ENCODE measurements around the gene CAMK4.
"Not testable (repeated sequence)": the region's sequence is repeated elsewhere in the genome, so short reads cannot be mapped to it uniquely, and the experiment has no call there.

Gene CAMK4

DNA sequence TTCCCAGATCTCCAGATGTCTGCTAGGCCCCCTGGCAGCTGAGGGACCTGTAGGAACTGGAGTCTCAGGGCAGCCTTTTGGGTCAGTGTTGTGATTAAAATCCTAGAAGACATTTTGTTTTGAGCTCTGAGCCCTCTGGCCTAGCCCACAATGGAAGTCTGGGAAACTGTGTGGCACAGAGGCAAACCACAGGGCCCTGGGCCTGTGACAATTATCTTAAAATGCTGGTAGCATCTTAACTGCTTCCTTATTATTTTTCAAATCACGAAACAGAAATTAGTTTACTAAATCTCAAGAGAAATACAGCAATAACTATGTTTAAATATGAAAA is 162.6 kb downstream of the CAMK4 start:
- no peak for DNase-seq

DNA sequence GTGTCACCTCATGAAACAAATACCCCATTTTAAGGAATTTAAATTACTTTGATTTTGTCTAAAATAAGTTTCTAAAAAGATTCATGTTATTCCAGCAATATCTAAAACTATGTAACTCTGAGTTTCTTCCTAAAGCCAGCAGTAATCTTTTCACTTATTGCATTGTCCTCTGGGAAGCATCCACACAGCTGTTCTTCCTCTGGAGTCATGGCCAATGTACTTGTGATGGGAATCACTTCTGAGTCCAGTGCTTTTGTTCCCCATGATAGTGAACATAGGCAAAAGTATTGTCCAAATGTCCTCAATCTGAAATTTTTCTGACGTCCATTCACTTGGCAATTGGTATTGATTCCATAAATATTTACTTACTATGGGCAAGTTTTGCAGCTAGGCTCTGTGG is 163.2 kb downstream of the CAMK4 start:
- DNase-seq = no peak

DNA sequence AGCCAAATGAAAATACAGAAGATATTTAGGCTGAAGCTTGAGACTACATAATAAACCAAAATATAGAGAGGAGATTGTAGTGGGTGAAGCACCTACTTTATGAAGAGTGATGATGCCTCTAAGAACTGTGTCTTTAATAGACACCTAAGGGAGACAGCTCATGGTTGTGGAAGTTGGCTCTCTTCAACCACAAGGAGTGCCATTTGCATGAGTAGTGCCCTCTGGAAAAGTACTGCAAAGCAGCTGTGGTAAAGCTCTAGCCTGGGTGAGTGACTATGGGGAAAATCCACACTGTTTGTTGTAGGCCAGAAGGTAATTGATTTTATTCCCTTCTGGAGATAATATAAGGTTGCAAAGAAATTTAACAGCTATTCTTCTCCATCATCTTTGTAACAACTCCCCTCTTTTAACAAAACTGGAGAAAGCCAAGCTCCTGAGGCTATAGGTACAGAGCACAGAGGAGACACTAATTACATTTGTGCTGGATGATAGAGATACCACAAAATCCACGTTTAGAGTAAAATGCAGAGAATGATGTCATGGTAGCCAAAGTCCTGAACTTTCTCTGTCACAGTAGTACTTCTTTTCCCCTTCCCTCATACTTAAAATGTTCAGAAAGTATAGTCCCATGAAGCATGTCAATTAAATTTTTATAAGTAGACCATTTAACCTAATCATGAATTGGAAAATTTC is 165.4 kb downstream of the CAMK4 start:
- DNase-seq = no peak

DNA sequence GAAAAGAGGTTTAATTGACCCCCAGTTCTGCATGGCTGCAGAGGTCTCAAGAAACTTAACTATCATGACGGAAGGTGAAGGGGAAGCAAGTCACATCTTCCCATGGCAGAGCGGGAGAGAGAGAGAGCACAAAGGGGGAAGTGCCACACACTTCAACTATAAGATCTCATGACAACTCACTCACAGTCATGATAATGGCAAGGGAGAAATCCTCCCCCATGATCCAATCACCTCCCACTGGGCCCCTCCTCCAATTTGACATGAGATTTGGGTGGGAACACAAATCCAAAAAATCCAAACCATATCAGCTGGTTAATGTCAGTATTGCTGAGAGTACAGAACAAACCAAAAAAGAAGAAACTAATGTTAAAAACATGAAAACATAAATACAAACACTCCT is 168.0 kb downstream of the CAMK4 start:
- DNase-seq = no peak

DNA sequence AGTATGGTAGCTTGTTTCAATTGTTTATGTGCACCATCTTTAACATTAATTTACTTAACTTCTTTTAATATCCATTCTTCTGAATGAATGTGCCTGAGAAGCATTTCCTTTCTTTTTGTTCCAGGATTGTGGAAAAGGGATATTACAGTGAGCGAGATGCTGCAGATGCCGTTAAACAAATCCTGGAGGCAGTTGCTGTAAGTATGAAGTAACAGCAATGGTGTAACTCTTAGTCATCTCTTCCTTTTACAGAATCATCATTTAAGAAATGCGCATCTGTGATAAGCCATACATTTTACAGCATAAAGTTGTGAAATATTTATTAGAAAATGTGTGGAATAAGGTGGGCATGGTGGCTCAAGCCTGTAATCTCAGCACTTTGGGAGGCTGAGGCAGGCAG is 170.4 kb downstream of the CAMK4 start:
- DNase-seq = no peak

DNA sequence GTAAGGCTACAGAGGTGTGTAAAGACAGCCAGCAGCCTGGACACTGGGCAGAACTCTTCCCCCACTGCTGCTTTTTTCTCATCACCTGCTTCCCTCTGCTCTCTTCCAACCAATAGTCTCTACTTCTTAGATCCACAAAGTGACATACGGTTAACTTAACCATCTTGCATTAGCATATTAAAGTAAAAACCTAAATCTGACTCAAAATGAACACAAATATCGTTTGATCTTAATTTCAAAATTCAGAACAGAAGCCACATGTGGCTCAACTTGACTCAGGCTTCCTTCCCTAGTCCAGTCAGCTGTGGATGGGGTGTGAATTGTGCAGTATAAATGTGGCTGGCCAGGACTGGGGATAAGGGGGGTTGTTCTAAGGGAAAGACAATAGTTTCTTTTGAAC is 173.8 kb downstream of the CAMK4 start:
- DNase-seq = no peak

DNA sequence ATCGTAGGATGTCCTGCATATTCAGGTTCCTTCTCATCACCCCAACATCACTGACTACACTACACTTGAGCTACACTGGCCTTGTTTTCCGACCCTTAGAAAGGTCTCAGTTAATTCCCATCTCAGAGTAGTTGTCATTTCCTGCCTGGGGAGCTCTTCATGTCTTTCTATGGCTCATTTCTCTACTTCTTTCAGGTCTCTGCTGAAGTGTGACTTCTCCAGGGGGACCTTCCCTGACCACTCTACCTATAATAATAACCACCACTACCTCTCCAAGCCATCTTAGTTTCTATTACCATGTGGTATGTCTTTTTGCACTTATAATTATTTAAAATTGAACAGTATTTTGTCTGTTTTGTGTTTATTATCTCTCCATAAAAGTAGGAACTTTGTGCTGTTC is 174.9 kb downstream of the CAMK4 start:
- DNase-seq = no peak

DNA sequence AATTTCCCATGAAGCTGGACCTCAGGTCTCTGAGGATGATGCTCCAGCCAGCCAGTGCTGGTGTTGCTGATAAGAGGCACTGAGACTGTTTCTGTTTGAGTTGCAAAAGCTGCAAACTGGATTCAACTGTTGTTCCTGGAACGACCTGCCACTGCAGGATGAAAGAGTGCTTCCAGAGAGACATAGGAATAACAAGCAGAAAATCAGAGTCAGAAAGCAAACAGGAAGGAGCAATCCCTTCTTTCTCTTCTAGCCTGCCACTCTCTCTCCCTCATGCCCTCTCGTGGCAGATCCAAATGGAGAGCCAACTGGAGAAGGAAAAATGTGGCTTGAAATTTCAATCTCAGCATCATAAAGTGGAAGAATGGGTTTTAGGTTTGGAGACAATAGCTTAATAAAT is 177.7 kb downstream of the CAMK4 start:
- no peak for DNase-seq

DNA sequence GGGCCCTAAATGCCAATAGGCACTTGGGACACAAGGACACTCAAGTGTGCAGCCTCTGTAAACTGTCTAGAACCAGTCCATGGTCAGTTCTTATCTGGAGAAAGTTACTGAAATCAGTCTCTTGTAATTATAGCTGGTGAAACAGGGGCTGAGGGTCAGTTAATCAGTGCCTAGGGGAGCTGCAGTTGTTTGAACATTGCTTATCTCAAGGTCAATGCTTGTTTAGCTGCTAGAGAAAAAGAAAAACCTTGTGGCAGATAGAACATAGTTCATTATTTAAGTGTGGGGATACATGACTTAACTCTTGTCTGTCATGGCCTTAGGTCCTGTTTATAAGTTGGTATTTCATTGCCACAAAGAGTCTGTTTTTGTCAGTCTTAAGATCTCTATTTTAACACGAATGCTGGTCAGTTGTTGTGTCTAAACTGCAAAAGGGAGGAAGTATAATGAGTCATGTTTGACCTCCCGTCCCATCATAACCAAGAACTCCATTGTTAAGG is 180.1 kb downstream of the CAMK4 start:
- DNase-seq = no peak

DNA sequence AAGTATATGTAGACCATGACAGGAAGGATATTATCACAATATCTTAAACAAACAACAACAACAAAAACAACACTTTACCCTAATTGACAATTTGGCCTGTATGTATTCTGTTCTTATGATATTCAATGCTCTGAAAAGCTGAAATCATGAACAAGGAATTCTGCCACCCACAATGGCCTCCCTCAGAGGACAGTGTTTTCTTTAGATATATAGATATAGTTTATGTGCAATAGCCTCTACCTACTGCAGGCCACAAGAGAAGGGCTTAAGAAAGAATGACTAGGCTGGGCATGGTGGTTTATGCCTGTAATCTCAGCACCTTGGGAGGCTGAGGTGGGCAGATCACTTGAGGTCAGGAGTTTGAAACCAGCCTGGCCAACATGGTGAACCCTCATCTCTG is 183.4 kb downstream of the CAMK4 start:
- DNase-seq = no peak

DNA sequence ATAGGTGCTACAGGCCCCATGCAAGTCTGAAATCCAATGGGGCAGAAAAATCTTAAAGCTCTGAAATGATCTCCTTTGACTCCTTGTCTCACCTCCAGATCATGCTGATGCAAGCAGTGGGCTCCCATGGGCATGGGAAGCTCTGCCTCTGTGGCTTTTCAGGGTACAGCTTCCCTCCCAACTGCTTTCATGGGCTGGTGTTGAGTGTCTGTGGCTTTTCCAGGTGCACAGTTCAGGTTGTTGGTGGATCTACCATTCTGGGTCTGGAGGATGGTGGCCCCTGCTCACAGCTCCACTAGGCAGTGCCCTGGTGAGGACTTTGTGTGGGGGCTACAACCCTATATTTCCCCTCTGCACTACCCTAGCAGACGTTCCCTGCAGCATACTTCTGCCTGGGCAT is 184.6 kb downstream of the CAMK4 start:
- no peak for DNase-seq

DNA sequence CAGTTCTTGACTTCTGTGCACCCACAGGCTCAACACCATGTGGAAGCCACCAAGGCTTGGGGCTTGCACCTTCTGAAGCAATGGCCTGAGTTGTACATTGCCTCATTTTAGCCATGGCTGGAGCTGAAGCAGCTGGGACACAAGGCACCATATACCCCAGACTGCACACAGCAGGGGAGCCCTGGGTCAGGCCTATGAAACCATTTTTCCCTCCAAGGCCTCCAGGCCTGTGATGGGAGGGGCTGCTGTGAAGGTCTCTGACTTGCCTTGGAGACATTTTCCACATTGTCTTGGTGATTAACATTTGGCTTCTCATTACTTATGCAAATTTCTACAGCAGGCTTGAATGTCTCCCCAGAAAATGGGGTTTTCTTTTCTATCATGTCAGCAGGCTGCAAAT is 185.1 kb downstream of the CAMK4 start:
- not testable (repeated sequence) for DNase-seq

DNA sequence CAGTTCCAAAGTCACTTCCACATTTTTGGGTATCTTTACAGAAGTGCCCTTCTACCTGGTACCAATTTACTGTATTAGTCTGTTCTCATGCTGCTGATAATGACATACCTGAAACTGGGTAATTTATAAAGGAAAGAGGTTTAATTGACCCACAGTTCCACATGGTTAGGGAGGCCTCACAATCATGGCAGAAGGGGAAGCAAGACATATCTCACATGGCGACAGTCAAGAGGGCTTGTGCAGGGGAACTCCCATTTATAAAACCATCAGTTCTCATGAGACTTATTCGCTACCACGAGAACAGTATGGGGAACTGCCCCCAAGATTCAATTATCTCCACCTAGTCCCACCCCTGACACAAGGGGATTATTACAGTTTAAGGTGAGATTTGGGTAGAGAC is 185.9 kb downstream of the CAMK4 start:
- DNase-seq = not testable (repeated sequence)

DNA sequence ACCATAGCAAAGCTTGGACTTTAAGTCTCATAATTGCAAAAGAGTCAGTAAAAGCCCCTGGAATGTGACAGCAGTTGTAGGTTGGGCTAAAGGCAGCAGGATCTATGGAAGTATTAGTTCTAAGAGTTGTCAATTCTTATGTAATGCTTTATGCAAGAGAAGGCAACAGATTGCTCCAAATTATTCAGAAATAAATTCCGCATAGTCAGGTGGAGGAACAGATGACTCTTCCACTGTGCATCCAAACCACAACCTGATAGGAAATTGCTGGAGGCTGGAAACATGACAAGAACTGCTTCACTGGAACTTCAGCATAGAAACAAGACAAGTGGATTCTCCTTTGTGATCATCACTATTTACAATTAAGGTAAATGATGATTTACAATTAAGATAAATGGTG is 187.1 kb downstream of the CAMK4 start:
- no peak for DNase-seq

DNA sequence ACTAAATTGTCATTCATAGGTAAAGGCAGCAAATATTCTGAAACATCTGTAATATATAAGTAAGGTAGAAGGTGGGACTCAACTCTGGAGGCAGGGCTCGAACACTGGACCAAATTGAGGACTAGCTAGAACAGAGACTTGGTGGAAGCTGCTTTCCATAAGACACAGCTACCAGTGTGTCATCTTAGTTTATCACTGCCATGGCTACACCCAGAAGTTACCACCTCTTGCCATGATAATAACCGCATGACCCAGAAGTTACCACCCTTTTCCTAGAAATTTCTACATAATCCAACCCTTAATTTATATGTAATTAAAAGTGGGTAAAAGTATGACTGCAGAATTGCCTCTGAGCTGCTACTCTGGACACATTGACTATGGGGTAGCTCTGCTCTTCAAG is 188.4 kb downstream of the CAMK4 start:
- DNase-seq = no peak

DNA sequence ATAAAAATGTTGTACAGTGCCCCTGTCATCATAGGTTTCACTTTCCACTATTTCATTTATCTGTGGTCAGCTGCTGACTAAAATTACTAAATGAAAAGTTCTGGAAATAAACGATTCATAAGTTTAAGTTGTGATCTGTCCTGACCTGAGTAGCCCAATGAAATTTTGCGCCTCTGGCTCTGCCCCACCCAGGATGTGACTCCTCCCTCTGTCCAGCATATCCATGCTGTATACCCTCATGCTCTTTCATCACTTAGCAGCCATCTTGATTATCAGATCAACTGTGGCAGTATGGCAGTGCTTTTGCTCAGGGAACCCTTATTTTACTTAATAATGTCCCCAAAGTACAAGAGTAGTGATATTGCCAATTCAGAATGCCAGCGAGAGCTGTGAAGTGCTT is 190.9 kb downstream of the CAMK4 start:
- DNase-seq = no peak

DNA sequence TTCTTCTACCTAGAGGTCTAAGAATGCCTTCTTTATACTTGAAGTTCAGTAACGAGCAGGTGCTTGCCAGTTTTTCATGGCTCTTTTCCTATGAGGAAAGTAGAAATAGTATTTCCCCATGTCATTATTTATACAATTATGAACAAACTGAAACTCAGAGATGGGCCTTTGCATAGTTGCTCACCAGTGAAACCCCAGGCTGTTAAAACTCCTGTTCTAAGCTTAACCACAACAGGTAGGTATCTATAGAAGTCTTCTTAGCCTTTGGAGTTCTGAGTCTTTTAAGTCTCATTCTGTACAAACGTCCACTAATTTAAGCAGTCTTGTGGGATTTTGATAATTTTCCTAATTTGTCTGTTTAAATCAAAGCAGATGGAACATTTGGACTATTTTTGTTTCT is 198.1 kb downstream of the CAMK4 start:
- no peak for DNase-seq

DNA sequence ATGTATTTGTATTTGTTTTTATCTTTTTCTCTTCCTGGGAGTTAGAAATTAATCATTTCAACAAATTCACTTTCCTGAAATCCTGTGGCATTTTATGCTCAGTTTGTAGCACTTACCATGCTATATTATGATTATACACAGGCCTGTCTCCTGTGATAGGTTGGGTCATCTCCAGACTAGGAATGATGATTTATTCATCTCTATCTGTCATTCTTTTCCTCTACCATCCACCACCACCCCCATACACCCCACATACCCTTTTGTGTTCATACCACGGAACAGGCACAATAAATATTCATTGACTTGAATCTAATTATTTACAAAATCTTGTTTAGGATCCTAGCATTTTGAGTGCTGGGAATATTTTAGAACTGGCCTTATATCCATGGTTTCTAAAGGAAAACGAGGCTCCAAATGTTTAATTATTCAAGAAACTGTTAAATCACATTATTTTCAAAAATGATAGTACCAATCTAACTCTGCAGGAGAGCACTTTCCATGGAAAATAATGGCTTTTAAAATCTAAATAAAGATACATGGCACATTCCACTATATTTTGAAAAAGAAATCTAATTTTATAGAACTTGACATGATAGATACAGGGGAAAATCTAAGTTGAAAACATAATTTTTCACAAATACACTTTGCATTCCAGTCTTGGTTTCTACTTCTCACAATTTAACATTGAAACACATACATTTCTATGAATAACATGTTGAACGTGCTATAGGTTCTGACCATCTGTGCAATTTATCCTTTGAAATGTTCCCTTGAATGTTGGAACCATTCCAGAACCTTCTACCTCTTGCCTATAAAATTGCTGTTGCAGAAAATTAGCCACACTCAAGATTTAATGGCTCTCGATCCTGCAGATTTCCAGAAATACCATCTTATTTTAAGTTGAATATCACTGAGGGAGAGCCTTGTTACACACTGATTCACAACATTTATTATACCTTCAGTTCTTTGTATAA is 198.8 kb downstream of the CAMK4 start:
- DNase-seq = no peak

DNA sequence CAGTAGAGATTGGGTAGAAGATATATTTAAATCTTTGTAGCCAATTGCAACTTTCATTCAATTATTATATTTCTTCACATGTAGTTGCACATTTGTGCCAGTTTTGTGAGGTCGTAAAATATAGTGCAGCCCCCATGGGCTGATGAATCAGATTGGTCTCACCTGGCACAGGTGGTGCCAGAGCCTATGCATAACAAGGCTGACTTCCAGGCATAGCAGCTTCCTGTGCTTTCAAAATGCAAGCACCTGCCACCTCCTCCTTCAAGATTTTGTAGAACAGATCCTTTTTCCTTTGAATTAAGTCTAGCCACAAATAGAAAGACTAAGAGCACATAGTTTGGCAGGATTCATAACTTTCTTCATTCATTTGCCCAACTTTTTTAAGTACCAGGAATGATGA is 201.0 kb downstream of the CAMK4 start:
- DNase-seq = no peak

DNA sequence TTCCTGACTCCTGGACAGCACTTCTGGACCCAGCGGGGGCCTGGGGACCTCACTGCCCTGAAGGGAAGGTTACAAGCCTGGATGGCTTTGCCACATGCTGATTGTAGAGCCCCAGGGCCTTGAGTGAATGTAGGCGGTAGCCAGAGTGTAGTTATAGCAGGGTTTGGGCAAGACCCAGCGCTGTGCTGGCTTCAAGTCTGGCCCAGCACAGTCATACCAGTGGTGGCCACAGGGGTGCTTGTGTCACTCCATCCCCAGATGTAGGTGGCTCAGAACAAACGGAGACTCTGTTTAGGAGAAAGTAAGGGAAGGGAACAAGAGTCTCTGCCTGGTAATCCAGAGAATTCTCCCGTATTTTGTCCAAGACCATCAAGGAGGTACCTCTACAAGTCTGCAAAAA is 203.6 kb downstream of the CAMK4 start:
- no peak for DNase-seq

DNA sequence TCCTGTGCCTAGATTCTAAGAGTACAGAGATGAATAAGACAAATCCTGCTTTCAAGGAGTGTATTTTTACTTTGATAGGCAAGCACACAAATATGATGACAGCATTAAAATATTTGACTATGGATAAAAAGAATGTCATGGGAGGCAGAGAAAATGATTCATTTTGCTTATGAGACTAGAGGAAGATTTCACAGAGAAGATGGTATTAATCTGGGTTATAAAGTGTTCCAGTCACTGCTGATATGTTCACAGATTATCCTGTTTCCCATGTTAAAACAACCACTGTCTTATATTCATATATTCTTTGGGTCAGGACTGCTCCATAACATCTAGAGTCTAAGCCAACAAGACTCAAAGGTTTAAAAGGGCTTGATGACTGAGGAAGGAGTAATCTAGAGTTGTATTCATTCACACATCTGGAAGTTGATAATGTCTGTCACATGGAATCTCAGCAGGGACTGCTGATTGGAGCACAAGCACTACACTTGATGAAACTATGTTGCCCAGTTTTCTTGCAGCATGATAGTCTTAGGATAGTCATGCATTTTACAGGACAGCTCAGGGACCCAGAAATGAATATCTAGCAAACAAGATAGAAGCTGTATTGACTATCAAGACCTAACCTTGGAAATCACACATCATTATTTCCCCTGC is 208.8 kb downstream of the CAMK4 start:
- DNase-seq = no peak

DNA sequence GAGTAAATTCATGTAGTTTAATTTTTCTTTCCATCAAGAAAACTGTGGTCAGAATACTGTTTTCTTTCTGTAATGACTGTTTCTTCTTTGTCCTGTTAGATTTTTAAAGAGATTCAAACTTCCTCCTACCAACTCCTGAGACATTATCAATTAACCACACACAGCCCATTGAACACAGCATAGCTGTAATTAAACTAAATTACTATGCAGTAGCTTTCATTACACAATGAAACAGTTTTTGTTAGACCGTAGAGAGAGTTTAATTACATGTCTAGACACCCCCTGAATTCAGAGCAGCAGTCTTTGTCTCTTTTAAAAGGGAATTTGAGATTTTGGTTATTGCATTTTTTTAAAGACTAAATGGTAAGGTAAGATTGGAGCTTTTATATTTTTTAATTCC is 210.6 kb downstream of the CAMK4 start:
- DNase-seq = no peak

DNA sequence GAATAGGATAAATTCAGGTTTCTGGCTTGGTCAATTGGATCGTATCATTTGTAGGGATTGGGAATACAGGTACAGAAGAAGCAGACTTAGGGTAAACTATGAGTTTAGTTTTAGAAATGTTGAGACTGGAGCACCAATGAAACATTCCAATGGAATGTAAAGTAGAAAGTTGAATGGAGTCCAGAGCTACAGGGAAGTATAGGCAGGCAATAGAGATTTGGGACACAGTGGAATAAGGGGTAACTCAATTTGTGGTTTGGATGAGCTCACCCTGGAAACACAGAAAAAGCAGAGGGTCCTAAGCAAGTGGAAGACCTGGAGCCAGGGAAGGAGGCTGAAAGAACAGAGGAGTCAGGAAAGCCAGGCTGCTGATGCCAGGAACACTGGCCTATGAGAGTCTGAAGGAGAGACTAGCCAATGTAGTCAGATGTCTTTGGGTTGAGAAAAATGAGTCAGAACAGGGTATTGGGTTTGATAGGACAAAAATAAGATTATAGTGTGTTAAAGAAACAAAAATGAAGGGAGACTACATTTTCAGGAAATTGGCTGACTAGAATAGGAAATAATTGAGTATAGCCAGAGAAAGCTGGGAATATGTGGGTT is 215.4 kb downstream of the CAMK4 start:
- DNase-seq = no peak
